Left forelimb (tissue), 1 donor: ENCODE measurements around the gene PITRM1.
"Not testable (repeated sequence)": the region's sequence is repeated elsewhere in the genome, so short reads cannot be mapped to it uniquely, and the experiment has no call there.

ENCODE experiments used
- DNase-seq: peaks from one replicate; pipeline ENCODE4 v3.0.0-alpha.2; 2018; ENCODE audit warnings: low spot score

Gene PITRM1

GRCh38 chr10:3197348-3198003 lies 24.9 kb upstream of the PITRM1 start:
- peak; percentile 90 for DNase-seq

GRCh38 chr10:3196958-3197347 lies 24.4 kb upstream of the PITRM1 start:
- no peak for DNase-seq

GRCh38 chr10:3196482-3196881 lies 23.9 kb upstream of the PITRM1 start:
- no peak for DNase-seq

DNA sequence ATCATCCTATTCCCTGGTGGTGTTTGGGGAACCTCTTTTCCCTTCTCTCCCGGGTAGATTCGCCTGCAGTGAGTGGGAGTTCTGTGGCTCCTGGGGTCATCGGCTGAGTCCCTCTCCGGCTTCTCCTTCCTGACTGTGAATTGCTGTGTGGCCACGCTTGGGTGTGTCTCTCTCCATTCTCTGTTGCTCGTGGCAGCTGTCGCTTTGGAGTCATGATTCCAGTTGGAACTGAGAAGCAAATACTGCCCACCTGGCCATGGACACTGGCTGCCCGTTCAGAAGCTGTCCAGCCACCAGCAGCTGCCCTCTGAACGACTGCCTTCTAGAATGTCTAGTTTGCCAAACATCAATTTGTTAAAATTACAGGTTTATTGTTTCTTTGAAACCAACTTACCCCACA lies 23.1 kb upstream of the PITRM1 start:
- DNase-seq = no peak

DNA sequence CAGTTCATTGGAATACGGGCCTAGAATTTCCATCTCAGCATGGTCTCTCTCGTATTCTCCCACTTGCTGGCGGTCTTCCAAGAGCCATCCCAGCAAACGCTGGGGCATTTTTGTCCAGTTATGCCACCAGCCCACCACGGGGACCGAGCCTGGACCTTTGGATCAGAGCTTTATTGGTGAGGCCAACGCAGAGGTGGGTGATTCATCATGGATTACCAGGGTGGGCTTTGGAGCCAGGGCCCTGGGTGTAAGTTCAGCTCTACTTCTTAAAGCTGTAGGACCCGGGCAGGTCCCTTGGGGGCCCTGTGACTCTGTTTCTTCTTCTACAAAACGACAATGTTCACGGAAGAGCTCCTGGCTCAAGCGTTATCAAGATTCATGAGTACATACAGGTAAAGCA lies 22.7 kb upstream of the PITRM1 start:
- no peak for DNase-seq

GRCh38 chr10:3194871-3195270 lies 22.3 kb upstream of the PITRM1 start:
- DNase-seq = no peak

GRCh38 chr10:3193751-3194150 lies 21.2 kb upstream of the PITRM1 start:
- no peak for DNase-seq

GRCh38 chr10:3192856-3193635 lies 20.5 kb upstream of the PITRM1 start:
- DNase-seq = no peak

GRCh38 chr10:3190817-3191216 lies 18.2 kb upstream of the PITRM1 start:
- no peak for DNase-seq

DNA sequence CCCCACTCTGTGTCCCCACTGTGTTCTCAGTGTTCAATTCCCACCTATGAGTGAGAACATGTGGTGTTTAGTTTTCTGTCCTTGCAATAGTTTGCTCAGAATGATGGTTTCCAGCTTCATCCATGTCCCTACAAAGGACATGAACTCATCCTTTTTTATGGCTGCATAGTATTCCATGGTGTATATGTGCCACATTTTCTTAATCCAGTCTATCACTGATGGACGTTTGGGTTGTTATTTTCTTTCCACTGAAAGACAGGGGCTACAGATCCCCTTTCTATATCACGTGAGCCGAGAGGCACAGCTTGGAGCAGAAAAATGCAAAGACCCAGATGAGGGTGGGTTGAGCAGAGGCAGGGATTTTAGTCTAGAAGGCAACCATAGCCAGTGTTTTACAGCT lies 14.6 kb upstream of the PITRM1 start:
- DNase-seq = not testable (repeated sequence)

DNA sequence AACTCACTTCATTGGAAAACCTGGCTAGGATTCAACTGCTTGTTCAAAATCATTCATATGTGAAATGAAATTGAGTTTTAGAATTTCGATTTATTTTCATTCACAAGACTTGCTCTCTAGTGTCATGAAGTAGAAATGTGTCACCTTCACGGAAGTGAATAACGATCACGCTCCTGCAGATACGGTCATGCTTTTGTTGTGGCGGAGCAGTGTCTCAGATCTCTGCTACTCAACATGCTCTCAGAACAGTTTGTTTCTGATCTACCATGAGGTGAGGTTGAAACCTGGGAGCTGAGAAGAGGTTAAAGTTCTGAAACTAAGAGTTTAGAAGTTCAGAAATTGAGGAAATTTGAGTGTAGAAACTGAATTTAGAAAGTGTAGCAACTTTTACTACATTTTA lies 13.8 kb upstream of the PITRM1 start:
- DNase-seq = no peak

- no peak for DNase-seq
Observed at GRCh38 chr10:3185386-3185785, 12.8 kb upstream of the PITRM1 start.

- no peak for DNase-seq
Observed at GRCh38 chr10:3180355-3181025, 7.9 kb upstream of the PITRM1 start.

DNA sequence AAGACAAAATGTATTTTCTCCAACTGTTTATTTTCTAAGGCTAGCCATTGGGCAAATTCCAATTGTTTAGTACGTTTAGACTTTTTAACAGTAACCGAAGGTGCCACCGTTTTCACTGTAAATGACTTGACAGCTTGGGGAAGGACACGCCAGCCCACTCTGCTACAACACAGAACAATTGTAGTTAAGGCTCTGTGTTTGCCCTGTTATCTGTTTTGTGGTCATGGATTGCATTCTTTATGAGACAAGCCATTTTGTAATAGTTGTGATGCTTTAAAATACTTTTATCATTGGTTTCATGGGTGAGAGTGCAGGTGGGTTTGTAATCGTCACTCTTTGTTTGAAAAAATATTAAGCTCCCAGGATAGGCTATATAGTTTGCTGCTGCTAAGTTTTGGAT lies 6.6 kb upstream of the PITRM1 start:
- no peak for DNase-seq

DNA sequence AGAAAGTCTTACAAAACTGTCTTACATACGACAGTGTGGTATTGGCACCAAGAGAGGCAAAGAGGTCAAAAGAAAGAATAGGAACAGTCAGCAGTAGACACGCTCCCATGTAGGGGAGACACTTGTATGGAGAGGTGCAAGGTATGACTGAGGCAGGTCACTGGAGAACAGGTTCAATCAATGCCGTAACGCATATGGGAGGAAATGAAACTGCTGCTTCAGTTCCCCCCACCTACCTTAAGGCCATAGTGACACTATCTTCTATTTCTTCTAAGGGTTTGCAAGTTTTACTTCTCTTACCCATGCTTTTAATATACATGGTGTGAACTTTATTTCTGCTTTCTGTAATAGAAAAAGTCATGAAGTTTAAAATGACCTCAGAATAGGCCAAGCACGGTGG lies 5.5 kb upstream of the PITRM1 start:
- no peak for DNase-seq

DNA sequence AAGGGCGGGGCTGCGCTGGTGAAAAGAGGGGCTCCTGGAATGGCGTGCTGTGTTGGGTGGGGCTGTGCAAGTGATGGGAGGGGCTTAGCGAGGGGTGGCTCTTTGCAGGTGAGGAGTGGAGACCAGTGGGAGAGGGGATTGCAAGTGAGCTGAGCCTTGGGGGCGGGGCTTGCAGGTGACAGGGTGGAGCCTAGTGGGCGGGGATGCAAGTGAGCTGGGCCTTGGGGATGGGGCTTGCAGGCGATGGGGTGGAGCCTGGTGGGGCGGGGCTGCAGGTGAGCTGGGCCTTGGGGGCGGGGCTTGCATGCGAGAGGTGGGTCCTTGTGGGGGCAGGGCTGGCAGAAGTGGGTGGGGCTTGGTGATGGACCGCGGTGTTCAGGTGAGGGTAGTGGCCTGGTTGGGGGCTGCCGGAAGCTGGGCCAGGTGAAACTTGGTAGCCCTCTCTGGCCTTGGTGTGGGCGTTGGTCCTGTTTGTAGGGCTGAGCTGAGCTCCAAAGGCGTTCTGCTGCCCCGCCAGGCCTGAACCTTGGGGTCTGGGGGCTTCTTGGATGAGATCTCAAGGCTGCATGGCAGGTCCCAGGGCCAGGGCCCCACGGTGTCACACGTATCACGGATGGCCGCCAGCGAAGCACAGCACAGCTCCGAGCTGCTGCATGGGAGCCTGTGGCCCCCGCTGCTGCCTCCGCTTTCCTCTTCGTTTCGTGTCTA lies 743 bp upstream of the PITRM1 start:
- DNase-seq = no peak

DNA sequence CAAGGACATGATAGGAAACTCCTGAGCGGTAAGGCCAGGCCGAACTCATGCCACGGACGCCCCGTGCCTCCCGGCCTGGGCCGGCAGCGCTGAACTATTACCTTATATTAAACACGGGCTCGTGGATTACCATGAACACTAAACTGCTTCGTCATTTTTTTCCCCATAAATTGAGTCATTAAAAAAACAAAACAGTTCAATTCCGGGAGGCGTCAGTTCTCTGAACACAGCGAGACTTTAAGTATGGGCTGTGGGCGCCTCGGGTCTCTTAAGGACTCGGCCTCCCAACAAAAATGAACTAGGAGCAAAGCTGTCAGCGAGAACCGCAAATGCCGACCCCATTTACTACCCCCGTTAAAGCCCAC lies 519 bp downstream of the PITRM1 start:
- DNase-seq = no peak

- DNase-seq = not testable (repeated sequence)
Observed at GRCh38 chr10:3171488-3171887, 1.1 kb downstream of the PITRM1 start.

DNA sequence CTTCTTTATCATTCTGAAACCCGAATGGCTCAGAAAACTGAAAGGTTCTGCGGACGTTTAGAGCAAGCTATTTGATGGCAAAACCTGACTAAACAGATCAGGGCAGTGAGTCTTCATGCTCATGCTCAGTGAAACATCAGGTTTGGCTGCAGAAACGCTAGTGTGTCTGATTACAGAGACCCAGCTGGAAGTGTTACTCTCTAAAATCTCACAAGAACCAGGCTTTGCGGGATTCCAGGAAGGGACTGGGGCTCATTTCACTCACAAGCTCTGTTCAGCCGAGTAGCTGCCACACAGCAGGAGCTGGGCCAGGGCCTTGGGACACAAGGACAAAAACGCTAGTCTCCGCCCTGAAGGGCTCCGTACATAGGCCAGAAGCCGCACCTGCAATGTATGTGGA lies 2.9 kb downstream of the PITRM1 start:
- DNase-seq = no peak

- no peak for DNase-seq
Observed at GRCh38 chr10:3169271-3169670, 3.3 kb downstream of the PITRM1 start.

DNA sequence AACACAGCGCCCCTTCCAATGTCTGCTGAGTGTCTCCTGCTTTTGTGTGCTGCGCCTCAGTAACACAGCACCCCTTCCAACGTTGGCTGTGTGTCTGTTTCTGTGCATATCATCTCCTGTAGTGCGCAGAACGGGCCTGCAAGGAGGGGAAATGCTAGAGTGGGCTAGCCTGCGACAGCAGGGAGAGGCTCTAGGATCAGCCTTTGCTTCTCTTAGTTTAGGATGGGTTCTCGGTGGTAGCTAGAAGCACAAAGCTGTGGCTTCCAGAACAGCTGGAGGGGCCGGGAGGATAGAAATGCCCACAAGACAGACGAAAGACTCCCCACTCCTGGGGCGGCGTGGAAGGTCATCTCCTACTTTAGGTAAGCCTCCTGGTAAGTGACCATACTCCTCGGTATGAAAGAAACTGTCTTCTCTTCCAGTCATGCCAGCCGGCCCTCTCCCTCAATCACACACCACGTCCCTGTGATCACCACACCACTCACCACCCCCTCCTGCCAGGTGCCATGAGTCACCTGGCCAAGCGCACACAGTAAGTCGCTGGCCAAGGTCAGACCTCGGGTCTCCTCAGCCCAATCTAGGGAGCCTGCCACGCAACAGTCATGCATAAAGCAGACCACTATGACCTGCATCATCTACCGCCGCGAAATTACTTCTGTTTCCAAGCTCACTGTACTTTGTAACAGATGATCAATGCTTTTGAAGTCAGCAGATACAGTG lies 4.8 kb downstream of the PITRM1 start:
- no peak for DNase-seq
